Stimulated activated CD8-positive, alpha-beta memory T cell treated with anti-CD3 and anti-CD28 coated beads, Interleukin-2, amount 100 ng/mL, for 48 hours (primary cell): ENCODE measurements around the gene SS18L1.

Experiments used
- DNase-seq, 2 donors: peaks; one replicate each; pipeline ENCODE4 v3.0.0-alpha.2; 2020; ENCODE audit warnings: low read depth in 2 of 2

The SS18L1 gene

GRCh38 chr20:62210496-62210855 is 66.9 kb downstream of the SS18L1 start:
- DNase-seq: no peak

GRCh38 chr20:62211216-62211615 is 67.6 kb downstream of the SS18L1 start:
- no peak for DNase-seq

- DNase-seq: no peak
These were observed 68.3 kb downstream of the SS18L1 start for GRCh38 chr20:62211769-62212288.

GRCh38 chr20:62212299-62212698 is 68.7 kb downstream of the SS18L1 start:
- DNase-seq: no peak

GRCh38 chr20:62214067-62214466 is 70.5 kb downstream of the SS18L1 start:
- DNase-seq: no peak

GRCh38 chr20:62215020-62215990 is 71.7 kb downstream of the SS18L1 start:
- no peak for DNase-seq

GRCh38 chr20:62215991-62216635 is 72.5 kb downstream of the SS18L1 start:
- no peak for DNase-seq

- no peak for DNase-seq
These were observed 73.3 kb downstream of the SS18L1 start for GRCh38 chr20:62216636-62217566.

GRCh38 chr20:62217913-62218773 is 74.6 kb downstream of the SS18L1 start:
- no peak for DNase-seq

- no peak for DNase-seq
These were observed 75.8 kb downstream of the SS18L1 start for GRCh38 chr20:62219101-62219991.

- no peak for DNase-seq
These were observed 76.6 kb downstream of the SS18L1 start, which contains the start of gene HRH3 for GRCh38 chr20:62219992-62220665. Gene HRH3, minus strand, starts transcription at chr20:62220278. Its CDS starts 308 bp downstream, at chr20:62219970.

- DNase-seq: no peak
These were observed 77.3 kb downstream of the SS18L1 start for GRCh38 chr20:62220666-62221568.

- no peak for DNase-seq
These were observed 78.8 kb downstream of the SS18L1 start for GRCh38 chr20:62222266-62222850.

- no peak for DNase-seq
These were observed 79.4 kb downstream of the SS18L1 start for GRCh38 chr20:62222972-62223371.

- DNase-seq: no peak
These were observed 80.0 kb downstream of the SS18L1 start for GRCh38 chr20:62223571-62223970.

GRCh38 chr20:62224113-62224855 is 80.7 kb downstream of the SS18L1 start:
- DNase-seq: no peak

- DNase-seq: no peak
These were observed 81.5 kb downstream of the SS18L1 start for GRCh38 chr20:62225026-62225425.
